Measurements from ENCODE around the gene ENTHD1. TPM values are rescaled to one million over a fixed set of nuclear protein-coding genes. Genes with fewer than 3 reads are reported as not detected.

ENTHD1 gene
- total and polyA plus RNA-seq, 10 donors = 0.09 to 0.59 (median 0.14) TPM; not detected in 5

GRCh38 chr22:39928536-39929520 is 35.3 kb upstream of the ENTHD1 start:
- Histone ChIP-seq H3K36me3 (no peaks in the 10 kb centered on the region), H3K27me3 (replicated peaks in 1 of 7) (no peaks in the 10 kb centered on the region), H3K4me1 (peaks cover 2 to 100% (median 68%) of the 10 kb centered on the region in 6 donors), H3K9me3 (no peaks in the 10 kb centered on the region), H3K4me3 (no peak overlapping the region), H3K27ac (peak overlapping the region in 4 of 8 donors; percentile 9 to 70 (median 30))
- no peak for DNase-seq
- 76 to 92% (median 79%) methylated on average over 4 of the region's 4 CpGs for WGBS, 5 donors
- TF ChIP-seq POLR2AphosphoS5 (IDR thresholded peaks at IDR 0.05) = no peak
- TF ChIP-seq CTCF (IDR thresholded peaks at IDR 0.05 in 8 of 11, conservative IDR thresholded peaks at IDR 0.05 in 3 of 11) = no peak
- TF ChIP-seq POLR2A (IDR thresholded peaks at IDR 0.05) = no peak
- intact Hi-C loops (cut with DNase I; ENCODE audit: low total_unique reads) = no loop called here

- DNase-seq = no peak
- TF ChIP-seq POLR2A (IDR thresholded peaks at IDR 0.05) (no peak), CTCF (IDR thresholded peaks at IDR 0.05 in 8 of 11, conservative IDR thresholded peaks at IDR 0.05 in 3 of 11) (peak in 1 of 11 experiments; percentile 18)
- 72 to 81% (median 79%) methylated on average over 7 of the region's 7 CpGs for WGBS, 5 donors
- Histone ChIP-seq H3K36me3 (no peaks in the 10 kb centered on the region), H3K4me1 (peaks cover 2 to 100% (median 55%) of the 10 kb centered on the region in 6 donors), H3K27me3 (replicated peaks in 1 of 7) (no peaks in the 10 kb centered on the region), H3K4me3 (peak overlapping the region in 3 of 8 donors; percentile 8 to 51 (median 16)), H3K9me3 (no peaks in the 10 kb centered on the region), H3K27ac (peak overlapping the region in 2 of 8 donors; percentile 40 to 56)
- intact Hi-C loops (cut with DNase I; ENCODE audit: low total_unique reads) = no loop called here
These were observed 34.0 kb upstream of the ENTHD1 start for GRCh38 chr22:39927544-39927943.

GRCh38 chr22:39926753-39927152 is 33.2 kb upstream of the ENTHD1 start:
- Histone ChIP-seq H3K27me3 (replicated peaks in 1 of 7) (no peaks in the 10 kb centered on the region), H3K9me3 (no peaks in the 10 kb centered on the region), H3K4me1 (peaks cover 0 to 100% (median 51%) of the 10 kb centered on the region in 6 donors), H3K27ac (peak overlapping the region in 4 of 8 donors; percentile 3 to 56 (median 28)), H3K4me3 (peak overlapping the region in 4 of 8 donors; percentile 4 to 51 (median 12)), H3K36me3 (no peaks in the 10 kb centered on the region)
- intact Hi-C loops (cut with DNase I; ENCODE audit: low total_unique reads) = no loop called here
- DNase-seq = no peak
- no peak for TF ChIP-seq CTCF (IDR thresholded peaks at IDR 0.05 in 8 of 11, conservative IDR thresholded peaks at IDR 0.05 in 3 of 11)
- no peak for TF ChIP-seq POLR2A (IDR thresholded peaks at IDR 0.05)
- TF ChIP-seq POLR2AphosphoS5 (IDR thresholded peaks at IDR 0.05) = no peak
- WGBS, 5 donors = 70 to 84% (median 76%) methylated on average over 5 of the region's 5 CpGs
